SH-SY5Y (cell line): ENCODE results near the gene PPP1R18.

Experiments
- GATA2 ChIP-seq: IDR thresholded peaks from 2 replicates; pipeline ENCODE4 v1.6.1; 2011; ENCODE audit warnings: mild to moderate bottlenecking, low read depth, low read length
- GATA3 ChIP-seq: IDR thresholded peaks from 2 replicates; pipeline ENCODE4 v1.6.1; 2011; ENCODE audit warnings: low read depth, mild to moderate bottlenecking, low read length, moderate library complexity

- TF ChIP-seq GATA2 (no peak), GATA3 (no peak)
Measured at GRCh38 chr6:30711758-30712380, 25.4 kb upstream of the PPP1R18 start.
